T-helper 2 cell treated with Interferon-gamma antibody and Interleukin-4, amounts not matched to agents 5 μg/mL and 100 μg/mL, for 36 hours (primary cell): ENCODE measurements around the gene HTT-AS.
"Not testable (repeated sequence)": the region's sequence is repeated elsewhere in the genome, so short reads cannot be mapped to it uniquely, and the experiment has no call there.

Experiments used
- DNase-seq: peaks from one replicate; pipeline ENCODE4 v3.0.0; 2021; ENCODE audit warnings: low spot score
- H3K27ac Mint-ChIP-seq: one replicate; pipeline ENCODE4 v1.8.0; 2021; ENCODE audit warnings: mild to moderate bottlenecking, mixed read lengths
- H3K27me3 Mint-ChIP-seq: one replicate; pipeline ENCODE4 v1.8.0; 2021; ENCODE audit warnings: low read depth, mixed read lengths
- H3K36me3 Mint-ChIP-seq: one replicate; pipeline ENCODE4 v1.8.0; 2021; ENCODE audit warnings: low read depth, mixed read lengths
- H3K4me1 Mint-ChIP-seq: one replicate; pipeline ENCODE4 v1.8.0; 2021; ENCODE audit warnings: low read depth, mixed read lengths
- H3K4me3 Mint-ChIP-seq: one replicate; pipeline ENCODE4 v1.8.0; 2022; ENCODE audit warnings: mild to moderate bottlenecking, moderate library complexity, mixed read lengths
- H3K9me3 Mint-ChIP-seq: one replicate; pipeline ENCODE4 v1.8.0; 2021; ENCODE audit warnings: mixed read lengths

The HTT-AS gene

DNA sequence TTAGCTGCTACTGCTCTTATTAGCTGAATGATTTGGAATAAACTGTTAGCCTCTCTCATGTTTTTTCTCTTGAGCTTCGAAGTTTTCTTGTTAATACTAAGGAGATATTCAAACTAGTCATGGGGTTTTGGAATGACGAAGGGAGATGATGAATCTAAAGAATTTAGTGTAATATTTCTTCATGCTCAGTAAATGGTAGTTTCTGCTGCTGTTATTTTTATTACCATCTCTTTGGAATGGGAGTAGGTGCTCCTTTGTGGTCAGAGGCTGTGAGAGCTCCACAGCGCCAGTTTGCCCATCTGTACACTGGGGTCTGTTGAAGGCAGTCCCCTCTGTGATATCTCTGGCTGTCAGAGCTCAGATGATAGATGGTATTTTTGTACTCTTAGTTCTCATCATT lies 33.9 kb upstream of the HTT-AS start:
- Mint-ChIP-seq H3K4me3 (no peak overlapping the region), H3K27ac (no peak overlapping the region), H3K27me3 (no peaks in the 10 kb centered on the region), H3K9me3 (no peaks in the 10 kb centered on the region), H3K4me1 (peaks cover 6% of the 10 kb centered on the region), H3K36me3 (peaks cover 49% of the 10 kb centered on the region)
- no peak for DNase-seq

DNA sequence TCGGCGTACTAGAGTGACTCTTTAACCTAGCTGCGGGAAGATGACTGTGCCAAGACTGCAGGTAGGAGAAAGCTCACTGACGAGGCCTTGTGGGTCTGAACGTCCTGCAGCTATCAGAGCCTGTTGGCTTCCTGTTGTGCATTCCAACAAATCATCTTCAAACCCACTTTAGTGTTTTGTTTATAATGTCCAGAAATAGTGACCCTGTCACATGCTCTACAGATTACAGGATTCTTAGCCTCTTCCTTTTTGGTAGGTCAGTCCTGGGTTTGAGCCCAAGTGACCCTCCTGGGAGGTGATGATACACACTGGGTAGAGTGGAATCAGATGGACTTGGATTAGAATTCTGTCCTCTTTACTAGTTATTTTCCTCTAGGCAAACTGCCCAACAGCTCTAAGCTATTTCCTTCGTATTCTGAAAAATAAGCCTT lies 33.4 kb upstream of the HTT-AS start:
- peaks cover 50% of the 10 kb centered on the region for H3K36me3 Mint-ChIP-seq
- no peak overlapping the region for H3K4me3 Mint-ChIP-seq
- no peaks in the 10 kb centered on the region for H3K9me3 Mint-ChIP-seq
- no peak for DNase-seq
- H3K27ac Mint-ChIP-seq, result no peak overlapping the region
- H3K27me3 Mint-ChIP-seq, result no peaks in the 10 kb centered on the region
- H3K4me1 Mint-ChIP-seq, result peaks cover 6% of the 10 kb centered on the region

DNA sequence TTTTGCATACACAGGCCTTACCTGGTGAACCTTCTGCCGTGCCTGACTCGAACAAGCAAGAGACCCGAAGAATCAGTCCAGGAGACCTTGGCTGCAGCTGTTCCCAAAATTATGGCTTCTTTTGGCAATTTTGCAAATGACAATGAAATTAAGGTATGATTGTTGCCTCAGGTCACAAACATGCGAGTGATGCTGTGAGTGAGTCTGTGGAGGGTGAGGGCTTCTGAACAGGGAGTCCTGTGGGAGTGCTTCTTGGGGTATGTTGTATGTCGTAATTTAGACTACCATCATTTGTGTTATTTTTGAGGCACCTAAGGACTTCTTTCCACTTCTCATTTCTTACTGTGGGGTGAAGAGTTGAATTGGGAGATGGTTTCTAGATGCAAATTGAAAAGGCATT lies 32.9 kb upstream of the HTT-AS start:
- Mint-ChIP-seq H3K36me3 (peaks cover 49% of the 10 kb centered on the region), H3K27ac (no peak overlapping the region), H3K27me3 (no peaks in the 10 kb centered on the region), H3K4me3 (no peak overlapping the region), H3K9me3 (no peaks in the 10 kb centered on the region), H3K4me1 (peaks cover 6% of the 10 kb centered on the region)
- no peak for DNase-seq

DNA sequence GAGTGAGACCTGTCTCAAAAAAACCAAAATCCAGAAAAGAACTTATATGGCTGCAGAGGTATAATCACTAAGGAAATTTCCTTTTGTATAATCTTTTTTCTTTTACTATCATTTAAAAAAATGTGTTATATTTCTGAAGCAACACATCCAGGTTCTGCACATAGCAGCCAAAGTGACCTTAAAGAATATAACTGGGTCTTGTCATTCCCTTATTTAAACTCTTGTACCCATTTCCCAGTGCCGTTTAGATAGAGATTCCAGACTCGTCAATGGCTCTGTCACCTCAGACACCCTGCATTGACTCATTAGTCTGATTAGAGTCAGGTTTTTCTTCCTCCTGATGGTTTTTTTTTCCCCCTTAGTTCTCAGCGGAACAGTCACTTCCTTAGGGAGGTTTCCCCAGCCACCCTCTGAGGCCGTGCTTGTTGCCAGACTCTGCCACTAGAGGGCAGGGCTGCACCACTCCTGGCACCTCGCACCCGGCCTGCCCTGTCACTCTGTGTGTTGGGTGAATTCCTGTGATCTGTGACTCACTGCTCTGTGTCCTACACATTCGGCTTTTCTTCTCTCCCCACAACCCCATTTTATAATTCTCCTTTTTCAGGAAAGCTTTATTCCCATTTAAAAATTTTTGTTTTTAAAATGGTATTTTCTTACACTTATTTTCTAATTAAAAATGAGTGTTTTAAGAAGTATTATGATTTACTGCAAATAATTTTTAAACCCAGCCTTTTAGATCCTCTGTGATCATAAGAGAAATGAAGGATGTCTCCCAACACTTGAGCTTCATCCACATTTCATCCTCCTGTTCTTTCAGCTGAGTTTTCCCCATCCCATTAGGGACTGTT lies 32.2 kb upstream of the HTT-AS start:
- Mint-ChIP-seq H3K36me3 (peaks cover 47% of the 10 kb centered on the region), H3K4me1 (peaks cover 6% of the 10 kb centered on the region), H3K9me3 (no peaks in the 10 kb centered on the region), H3K4me3 (no peak overlapping the region), H3K27me3 (no peaks in the 10 kb centered on the region), H3K27ac (no peak overlapping the region)
- DNase-seq, result peak; percentile 87

DNA sequence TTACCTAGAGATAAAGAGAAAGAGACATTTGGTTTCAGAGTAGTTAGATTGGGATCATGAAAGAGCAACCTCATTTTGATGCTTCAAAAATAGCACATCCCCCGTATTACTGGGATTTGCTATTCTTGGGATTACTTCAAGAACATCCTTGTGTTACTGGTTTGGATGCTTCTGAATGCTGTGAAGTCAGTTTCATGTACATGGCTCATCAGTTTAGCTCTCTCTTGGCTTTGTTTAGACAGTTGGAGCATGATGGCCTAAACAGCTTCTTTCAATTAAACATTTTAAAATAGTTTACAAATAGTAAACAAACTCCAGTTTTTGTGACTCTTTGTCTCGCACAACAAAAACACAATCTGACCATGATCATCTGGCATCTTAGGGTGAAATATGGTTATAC lies 24.0 kb upstream of the HTT-AS start:
- Mint-ChIP-seq H3K4me1 (no peaks in the 10 kb centered on the region), H3K9me3 (no peaks in the 10 kb centered on the region), H3K4me3 (no peak overlapping the region), H3K36me3 (peaks cover 34% of the 10 kb centered on the region), H3K27me3 (no peaks in the 10 kb centered on the region), H3K27ac (no peak overlapping the region)
- DNase-seq, result no peak

DNA sequence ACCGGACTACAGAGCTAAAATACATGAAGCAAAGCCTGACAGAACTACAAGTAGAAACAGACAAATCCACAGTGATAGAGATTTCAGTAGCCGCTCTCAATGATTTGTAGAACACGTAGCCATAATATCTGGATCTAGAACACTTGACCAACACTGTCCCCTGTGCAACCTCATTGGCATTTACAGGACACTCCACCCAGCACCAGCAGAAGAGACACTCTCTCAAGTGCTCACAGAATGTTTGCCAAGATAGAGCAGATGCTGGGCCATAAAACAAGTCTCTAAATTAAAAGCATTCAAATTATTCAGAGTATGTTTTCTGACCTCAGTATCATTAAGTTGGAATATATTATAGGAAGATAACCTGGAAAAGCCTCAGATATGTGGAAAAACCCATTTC lies 21.9 kb upstream of the HTT-AS start:
- Mint-ChIP-seq H3K36me3 (peaks cover 32% of the 10 kb centered on the region), H3K4me1 (peaks cover 6% of the 10 kb centered on the region), H3K27me3 (no peaks in the 10 kb centered on the region), H3K4me3 (no peak overlapping the region), H3K27ac (no peak overlapping the region), H3K9me3 (no peaks in the 10 kb centered on the region)
- DNase-seq, result no peak

DNA sequence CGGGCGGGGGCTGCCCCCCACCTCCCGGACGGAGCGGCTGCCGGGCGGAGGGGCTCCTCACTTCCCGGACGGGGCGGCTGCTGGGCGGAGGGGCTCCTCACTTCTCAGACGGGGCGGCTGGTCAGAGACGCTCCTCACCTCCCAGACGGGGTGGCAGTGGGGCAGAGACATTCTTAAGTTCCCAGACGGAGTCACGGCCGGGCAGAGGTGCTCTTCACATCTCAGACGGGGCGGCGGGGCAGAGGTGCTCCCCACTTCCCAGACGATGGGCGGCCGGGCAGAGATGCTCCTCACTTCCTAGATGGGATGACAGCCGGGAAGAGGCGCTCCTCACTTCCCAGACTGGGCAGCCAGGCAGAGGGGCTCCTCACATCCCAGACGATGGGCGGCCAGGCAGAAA lies 20.4 kb upstream of the HTT-AS start:
- not testable (repeated sequence) for H3K4me3 Mint-ChIP-seq, H3K4me1 Mint-ChIP-seq, H3K27ac Mint-ChIP-seq, DNase-seq, H3K27me3 Mint-ChIP-seq, H3K9me3 Mint-ChIP-seq
- peaks cover 31% of the 10 kb centered on the region for H3K36me3 Mint-ChIP-seq

DNA sequence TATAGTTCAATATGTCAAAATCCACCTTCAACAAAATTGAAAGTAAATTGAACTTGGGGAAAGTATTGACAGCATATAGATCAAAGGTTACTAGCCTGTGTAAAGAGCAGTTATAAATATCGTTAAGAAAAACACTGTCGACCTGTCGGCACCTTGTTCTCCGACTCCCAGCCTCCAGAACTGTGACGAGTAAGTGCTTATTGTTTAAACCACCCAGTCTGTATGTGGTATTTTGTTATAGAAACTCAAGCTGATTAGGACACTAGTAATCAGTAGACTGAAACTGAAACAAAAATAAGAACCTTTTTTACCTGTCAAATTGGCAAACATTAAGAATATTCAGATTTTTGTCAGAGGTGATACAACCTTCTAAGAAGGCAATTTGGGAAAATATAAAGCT lies 17.1 kb upstream of the HTT-AS start:
- Mint-ChIP-seq H3K27me3 (no peaks in the 10 kb centered on the region), H3K4me1 (peaks cover 9% of the 10 kb centered on the region), H3K27ac (peak overlapping the region; percentile 56), H3K9me3 (no peaks in the 10 kb centered on the region), H3K36me3 (peaks cover 42% of the 10 kb centered on the region), H3K4me3 (no peak overlapping the region)
- no peak for DNase-seq

DNA sequence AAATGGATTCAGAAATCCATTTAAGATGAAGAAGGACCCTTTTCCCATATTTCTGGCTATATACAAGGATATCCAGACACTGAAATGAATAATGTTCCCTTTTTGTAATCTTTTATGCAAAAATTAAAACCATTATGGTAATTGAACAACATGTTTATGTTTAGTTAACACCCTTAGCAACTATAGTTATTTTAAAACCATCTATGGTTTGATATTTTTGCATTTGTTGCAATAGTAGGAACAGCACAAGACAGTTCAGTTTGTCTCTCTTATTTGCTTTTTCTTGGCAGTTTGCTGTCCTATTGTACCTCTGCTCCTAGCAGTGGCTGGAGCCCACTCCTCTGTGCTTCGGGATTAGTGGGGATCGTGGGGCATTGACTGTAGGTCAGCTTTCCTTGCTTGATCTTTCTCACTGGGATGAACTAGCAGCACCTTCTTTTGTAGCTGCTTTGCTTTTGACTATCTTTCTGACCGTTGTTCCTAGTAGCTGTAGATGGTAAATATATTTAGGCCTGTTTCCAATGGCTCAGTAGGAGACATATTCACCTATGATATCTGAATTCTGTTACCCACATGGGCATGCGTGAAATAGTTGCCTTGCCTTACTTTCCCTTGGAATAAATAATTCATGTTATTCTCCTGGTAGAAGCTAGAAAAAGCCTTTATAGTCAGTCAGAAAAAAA lies 12.9 kb upstream of the HTT-AS start:
- no peak overlapping the region for H3K27ac Mint-ChIP-seq
- peaks cover 32% of the 10 kb centered on the region for H3K36me3 Mint-ChIP-seq
- no peak for DNase-seq
- H3K4me3 Mint-ChIP-seq, result no peak overlapping the region
- no peaks in the 10 kb centered on the region for H3K9me3 Mint-ChIP-seq
- no peaks in the 10 kb centered on the region for H3K27me3 Mint-ChIP-seq
- peaks cover 28% of the 10 kb centered on the region for H3K4me1 Mint-ChIP-seq

DNA sequence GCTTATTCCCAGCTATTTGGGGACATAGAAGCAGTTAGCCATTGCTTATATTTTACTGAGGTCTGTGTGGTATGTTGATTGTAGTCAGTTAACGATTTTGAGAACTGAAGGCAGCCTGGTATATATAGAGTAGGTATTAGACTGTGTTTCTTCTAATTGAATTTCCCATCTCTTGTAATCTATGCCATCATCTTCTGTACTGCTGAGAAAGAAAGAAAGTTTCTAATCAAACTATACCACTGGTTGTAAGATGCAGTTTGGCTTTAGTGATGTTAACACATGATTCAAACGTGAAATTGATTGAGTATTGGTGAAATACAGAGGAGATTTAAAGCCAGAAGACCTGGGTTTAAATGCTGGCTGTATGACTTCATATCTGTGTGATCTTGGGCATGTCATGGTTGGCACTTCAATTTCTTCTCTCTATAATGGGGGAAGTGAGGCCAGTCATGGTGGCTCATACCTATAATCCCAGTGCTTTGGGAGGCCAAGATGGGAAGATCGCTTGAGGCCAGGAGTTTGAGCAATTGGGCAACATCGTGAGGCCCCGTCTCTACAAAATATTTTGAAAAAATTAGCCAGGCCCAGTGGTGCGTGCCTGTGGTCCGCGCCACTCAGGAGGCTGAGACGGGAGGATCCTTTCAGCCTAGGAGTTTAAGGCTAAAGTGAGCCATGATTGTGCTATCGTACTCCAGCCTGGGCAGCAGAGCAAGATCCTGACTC lies 11.8 kb upstream of the HTT-AS start:
- Mint-ChIP-seq H3K27ac (peak overlapping the region; percentile 49), H3K4me1 (peaks cover 26% of the 10 kb centered on the region), H3K4me3 (no peak overlapping the region), H3K27me3 (no peaks in the 10 kb centered on the region), H3K9me3 (no peaks in the 10 kb centered on the region), H3K36me3 (peaks cover 29% of the 10 kb centered on the region)
- no peak for DNase-seq

DNA sequence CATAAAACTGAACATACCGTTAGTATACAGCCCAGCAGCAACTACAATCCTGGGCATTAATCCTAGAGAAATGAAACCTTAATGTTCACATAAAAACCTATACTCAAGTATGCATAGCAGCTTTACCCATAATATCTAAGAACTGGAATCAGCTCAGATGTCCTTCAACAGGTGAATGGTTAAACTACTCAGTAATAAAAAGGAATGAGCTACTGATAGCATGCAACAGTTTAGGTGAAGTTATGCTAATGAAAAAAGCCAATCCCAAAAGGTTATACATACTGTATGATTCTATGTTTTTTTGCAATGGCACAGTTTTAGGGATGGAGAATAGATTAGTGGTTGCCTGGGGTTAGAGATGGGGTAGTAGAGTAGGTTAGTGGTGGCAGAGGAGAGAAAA lies 9.4 kb upstream of the HTT-AS start:
- no peak for DNase-seq
- Mint-ChIP-seq H3K4me3 (peak overlapping the region; percentile 1), H3K27me3 (no peaks in the 10 kb centered on the region), H3K4me1 (peaks cover 31% of the 10 kb centered on the region), H3K36me3 (peaks cover 21% of the 10 kb centered on the region), H3K27ac (peak overlapping the region; percentile 61), H3K9me3 (no peaks in the 10 kb centered on the region)

DNA sequence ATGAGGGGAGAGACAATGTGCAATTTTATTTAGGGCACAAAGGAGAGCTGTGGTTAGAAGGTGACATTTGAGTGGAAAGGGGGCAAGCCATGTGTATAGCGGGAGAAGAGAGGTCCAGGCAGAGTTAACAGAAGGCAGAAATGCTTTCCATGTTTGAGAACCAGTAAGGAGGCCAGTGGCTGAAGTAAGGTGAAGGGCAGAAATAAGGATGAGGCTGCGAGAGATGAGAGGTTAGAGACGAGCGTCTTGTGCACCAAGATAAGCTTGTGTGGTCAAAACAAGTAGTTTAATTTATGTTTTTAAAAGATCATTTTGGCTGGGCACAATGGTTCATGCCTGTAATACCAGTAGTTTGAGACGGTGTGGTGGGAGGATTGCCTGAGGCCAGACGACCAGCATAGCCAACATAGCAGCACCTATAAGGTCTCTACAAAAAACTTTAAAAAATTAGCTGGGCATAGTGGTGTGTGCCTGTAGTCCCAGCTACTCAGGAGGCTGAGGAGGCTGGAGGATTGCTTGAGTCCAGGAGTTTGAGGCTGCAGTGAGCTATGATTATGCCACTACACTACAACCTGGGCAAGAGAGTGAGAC lies 8.7 kb upstream of the HTT-AS start:
- DNase-seq, result no peak
- Mint-ChIP-seq H3K27me3 (no peaks in the 10 kb centered on the region), H3K36me3 (peaks cover 18% of the 10 kb centered on the region), H3K27ac (no peak overlapping the region), H3K4me3 (no peak overlapping the region), H3K4me1 (peaks cover 33% of the 10 kb centered on the region), H3K9me3 (no peaks in the 10 kb centered on the region)

DNA sequence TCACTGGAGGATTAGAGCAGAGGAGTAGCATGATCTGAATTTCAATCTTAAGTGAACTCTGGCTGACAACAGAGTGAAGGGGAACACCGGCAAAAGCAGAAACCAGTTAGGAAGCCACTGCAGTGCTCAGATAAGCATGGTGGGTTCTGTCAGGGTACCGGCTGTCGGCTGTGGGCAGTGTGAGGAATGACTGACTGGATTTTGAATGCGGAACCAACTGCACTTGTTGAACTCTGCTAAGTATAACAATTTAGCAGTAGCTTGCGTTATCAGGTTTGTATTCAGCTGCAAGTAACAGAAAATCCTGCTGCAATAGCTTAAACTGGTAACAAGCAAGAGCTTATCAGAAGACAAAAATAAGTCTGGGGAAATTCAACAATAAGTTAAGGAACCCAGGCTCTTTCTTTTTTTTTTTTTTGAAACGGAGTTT lies 5.4 kb upstream of the HTT-AS start:
- Mint-ChIP-seq H3K27me3 (no peaks in the 10 kb centered on the region), H3K9me3 (no peaks in the 10 kb centered on the region), H3K4me1 (peaks cover 36% of the 10 kb centered on the region), H3K27ac (no peak overlapping the region), H3K4me3 (no peak overlapping the region), H3K36me3 (peaks cover 8% of the 10 kb centered on the region)
- DNase-seq, result no peak

DNA sequence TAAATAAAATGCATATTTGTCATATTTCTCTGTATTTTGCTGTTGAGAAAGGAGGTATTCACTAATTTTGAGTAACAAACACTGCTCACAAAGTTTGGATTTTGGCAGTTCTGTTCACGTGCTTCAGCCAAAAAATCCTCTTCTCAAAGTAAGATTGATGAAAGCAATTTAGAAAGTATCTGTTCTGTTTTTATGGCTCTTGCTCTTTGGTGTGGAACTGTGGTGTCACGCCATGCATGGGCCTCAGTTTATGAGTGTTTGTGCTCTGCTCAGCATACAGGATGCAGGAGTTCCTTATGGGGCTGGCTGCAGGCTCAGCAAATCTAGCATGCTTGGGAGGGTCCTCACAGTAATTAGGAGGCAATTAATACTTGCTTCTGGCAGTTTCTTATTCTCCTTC lies 3.5 kb upstream of the HTT-AS start:
- Mint-ChIP-seq H3K4me3 (peak overlapping the region; percentile 34), H3K9me3 (no peaks in the 10 kb centered on the region), H3K27ac (peak overlapping the region; percentile 41), H3K4me1 (peaks cover 30% of the 10 kb centered on the region), H3K36me3 (peaks cover 4% of the 10 kb centered on the region), H3K27me3 (no peaks in the 10 kb centered on the region)
- peak; percentile 23 for DNase-seq
